GM19043 (cell line): ENCODE measurements around the gene FREM2.

Experiments used
- ATAC-seq: cut with Tn5 transposase; IDR thresholded peaks from one replicate; pipeline ENCODE4 v1.9.1; 2021; ENCODE audit warnings: low read depth; ENCODE audit not compliant: unreplicated experiment

FREM2 gene

DNA sequence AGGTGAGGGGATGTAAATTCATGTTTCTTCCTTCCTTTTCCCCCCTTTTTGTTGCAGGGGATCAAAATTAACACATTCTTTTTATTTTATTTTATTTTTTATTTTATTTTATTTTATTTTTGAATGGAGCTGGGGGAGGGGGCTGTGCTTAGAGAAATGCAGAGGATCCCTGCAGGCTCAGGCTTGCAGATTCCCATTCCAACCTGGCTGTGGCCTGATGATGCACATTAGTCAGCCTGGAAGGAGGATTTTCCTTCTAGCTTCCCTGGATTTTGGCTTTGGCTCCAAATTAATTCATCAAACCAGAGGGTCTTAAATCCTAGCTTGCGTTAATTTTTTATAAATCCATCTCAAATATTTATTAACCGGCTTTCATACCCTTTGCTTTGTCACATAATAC is 67.0 kb downstream of the FREM2 start:
- no peak for ATAC-seq

DNA sequence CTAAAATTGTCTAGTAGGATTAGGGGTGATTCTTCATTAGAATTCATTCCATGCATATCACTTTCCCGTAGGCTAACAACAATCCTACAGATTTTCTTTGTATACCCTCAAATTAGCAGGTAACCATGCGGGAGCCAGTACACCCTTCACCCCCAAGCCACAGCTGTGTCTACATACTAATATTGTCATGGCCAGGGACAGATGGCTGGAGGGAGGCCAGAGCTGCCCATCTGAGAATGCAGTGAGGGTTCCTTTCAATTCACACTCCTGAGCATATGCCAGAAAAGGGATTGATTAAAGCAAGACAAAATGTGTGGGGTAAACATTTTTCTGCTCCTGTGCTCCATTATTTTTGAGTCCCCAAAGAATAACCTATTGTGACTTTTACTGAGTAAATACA is 68.9 kb downstream of the FREM2 start:
- ATAC-seq: no peak

DNA sequence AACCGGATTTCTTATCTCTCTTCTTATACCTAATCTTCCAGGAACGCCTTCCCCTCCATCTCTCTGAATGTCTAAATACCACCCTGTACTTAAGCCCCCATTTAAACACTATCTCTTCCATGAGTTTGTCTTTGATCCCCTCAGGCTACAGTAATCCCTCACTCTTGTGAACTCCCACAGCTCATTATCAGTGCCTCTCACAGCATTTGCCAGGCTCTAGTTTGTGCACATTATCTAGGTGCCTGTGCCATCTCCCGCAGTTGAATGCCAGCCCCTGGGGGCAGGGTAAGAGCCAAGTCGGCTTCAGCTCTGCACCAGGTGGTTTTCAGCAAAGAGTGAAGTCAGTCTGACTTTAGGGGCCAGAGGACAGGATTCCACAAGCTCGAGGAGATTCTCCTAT is 71.4 kb downstream of the FREM2 start:
- no peak for ATAC-seq

DNA sequence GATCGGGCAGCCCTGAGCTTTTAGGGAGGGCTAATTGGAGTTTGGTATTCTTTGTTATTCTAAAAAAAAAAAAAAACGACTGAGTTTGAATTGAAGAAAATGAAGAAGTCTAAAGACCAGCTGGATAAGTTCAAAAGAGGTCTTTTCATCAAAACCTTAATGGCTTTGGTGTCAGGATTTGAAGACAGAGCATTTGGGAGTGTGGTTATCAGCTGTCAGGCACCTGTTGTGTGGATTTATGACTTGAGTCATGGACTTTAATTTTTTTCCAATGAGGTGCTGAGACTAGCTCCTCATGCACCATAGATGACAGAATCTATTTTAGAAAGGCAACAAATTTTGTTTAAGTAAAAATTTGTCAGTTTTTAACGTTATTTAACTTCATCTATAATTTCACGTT is 72.5 kb downstream of the FREM2 start:
- ATAC-seq: no peak

DNA sequence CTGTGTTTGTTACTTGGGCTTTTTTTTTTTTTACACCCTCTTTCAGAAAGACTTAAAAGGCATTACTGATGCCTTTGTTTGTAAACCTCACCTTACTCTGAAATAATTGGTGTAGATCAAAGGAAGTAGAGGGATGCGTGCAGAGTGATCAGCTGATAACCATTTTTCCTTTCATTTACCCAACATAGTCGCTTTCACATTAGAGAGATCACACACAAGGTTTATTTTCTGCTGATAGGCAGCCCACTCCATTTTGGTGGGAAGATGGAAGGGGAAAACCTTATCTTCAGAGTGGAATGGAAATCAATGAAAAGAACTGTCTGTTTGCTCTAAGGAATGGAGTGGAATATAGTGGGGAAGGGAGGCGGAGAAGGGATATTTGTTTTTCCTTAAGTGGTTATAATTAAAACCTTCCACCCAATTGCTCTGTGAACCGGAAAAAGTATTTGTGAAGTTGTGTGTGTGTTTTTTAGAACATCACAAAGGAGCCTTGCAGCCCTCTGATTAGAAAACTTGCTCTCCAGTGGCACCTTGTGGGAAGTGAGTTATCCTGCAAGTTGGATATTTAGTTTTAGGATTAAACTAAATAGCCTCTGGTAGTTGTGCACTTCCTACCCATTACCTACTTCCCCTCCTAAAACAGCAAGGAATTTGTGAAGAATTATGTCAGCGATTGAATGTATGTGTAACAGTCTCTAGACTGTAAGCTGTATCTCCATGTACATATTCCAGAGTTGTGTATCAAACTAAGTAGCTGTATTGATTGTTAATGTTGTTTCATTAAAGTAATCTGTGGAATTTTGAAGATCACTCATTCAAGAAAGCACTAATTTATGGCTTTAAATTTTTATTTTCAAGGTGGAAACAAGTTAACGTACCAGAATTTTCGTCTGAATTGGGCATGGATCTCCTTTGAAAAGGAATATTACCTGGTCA is 76.8 kb downstream of the FREM2 start:
- ATAC-seq: no peak

DNA sequence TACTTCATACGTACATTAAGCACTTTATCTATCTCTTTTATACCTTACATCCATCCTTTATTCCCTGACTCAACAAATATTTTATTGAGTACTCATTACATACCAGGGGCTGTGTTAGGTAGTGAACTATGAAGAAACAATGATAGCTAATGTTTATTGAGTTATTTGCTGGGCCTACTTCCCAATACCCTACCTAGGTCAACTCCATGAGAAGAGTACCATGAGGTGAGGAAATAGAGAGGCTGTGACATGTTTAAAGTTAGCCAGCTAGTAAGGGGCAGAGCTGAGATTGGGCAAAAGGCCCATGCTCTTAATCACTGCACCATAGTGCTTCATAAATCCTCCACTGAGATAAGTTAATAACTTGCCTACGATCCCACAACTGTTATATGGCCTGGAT is 79.9 kb downstream of the FREM2 start:
- no peak for ATAC-seq

DNA sequence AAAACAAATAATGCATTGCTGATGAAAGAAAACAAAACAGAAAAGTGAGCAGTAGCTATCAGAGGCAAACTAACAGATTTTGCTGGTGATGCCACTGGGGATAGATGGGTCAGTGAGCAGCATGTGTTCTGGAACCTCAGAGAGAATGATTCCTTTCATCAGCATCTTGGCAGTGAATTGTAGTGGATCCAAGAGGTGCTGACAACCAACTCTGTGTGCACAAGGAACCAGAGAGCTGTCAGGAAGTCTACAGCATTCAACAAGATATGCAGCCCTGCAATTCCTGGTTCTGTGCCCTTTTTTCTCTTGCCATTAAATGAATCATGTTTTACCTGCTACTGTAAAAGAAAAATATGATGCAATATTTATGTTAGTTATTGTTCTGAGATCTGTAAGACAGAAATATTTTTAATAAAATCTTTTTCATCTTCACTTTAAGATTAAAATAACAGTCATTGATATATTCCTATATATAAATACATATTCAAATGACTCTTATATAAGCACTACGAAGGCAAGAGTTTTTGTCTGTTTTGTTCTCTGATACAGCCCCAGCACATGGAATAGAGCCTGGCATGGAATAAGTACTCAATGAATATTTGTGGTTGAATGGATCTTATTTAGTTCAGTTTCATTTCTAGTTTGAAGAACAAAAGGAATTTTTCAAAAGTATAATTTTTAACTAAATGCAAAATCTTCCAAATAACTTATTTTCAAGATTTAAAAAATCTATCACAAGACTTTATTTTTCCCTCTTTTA is 80.8 kb downstream of the FREM2 start:
- no peak for ATAC-seq

DNA sequence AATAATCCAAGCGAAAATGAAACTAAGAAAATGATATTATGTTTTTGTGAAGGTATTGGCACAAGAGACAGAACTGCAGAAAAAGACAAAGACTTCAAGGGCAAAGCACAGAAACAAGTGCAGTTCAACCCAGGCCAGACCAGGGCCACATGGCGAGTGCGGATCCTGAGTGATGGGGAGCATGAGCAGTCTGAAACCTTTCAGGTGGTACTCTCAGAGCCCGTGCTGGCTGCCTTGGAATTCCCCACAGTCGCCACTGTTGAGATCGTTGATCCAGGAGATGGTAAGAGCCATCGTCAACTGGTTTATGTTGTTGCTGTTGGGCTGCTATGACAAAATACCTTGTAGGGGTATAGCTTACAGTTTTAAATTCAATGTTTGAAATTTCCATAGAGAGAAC is 82.6 kb downstream of the FREM2 start:
- ATAC-seq: no peak

DNA sequence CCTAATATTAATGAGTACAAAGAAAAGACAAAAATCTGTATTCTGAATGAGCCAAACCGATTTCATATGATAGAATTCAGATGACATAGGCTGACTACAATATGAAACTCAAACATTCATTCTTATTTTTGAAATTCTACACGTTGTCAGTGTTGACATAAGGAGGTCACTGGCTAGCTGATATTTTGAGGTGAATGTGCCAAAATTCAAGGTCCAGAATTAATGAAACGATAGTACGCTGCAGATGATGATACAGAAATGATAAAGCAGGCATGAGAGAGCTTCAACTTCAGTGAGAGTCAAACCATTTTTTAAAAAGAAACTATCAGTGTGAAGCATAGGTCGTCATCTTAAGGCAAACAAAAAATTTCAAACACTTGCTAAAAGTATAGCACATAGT is 88.2 kb downstream of the FREM2 start:
- no peak for ATAC-seq

DNA sequence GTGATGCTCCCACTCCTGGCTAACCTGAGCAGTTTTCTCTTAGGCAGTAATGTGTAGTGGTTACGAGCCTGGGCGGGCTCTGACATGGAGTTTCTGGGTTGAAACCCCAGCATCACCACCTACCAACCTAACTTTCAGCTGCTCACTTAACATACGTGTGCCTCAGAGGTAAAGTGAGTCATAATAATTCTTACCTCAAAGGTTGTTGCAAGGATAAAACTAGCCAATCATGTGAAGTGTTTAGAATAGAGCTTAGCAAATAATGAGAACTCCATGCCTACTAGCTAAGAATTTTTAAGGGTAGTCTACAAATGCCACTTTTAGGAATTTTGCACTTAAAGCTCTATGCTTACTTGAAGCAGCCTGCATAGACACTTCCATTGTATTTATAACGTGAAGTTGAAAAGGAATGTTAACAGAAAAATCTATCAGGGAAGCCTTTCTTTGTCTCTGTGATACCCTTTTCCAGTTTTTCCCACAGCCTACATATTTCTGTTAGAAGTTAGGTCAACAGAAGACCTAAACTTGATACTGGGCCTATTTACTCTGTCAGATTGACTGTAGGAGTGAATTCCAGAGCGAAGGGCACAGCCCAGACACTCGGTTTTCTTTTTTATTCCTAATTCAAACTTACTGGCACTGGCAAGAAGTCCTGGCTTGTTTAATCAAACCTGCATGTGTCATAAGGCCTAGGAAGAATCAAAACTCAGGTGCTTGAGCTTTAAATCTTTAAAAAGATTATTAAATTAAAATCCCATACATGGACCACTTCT is 90.7 kb downstream of the FREM2 start:
- ATAC-seq: no peak

DNA sequence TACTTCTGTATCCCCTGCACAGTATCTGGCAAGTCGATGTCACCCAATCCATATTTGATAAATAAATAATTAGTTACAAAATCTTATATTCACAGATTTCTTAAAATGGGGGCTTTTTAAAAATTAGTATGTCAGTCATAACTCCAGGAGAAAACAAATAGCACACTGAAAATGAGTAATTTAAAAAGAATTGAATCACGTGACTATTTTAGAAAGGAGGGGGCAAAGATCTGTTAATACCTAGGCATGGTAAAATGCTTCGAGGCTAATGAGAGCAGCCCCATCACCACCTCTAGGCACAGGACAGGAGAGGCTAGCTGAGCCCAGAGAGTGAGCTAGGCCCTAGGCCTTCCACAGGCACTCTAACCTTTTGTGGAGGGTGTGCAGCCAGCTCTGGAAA is 94.7 kb downstream of the FREM2 start:
- no peak for ATAC-seq

DNA sequence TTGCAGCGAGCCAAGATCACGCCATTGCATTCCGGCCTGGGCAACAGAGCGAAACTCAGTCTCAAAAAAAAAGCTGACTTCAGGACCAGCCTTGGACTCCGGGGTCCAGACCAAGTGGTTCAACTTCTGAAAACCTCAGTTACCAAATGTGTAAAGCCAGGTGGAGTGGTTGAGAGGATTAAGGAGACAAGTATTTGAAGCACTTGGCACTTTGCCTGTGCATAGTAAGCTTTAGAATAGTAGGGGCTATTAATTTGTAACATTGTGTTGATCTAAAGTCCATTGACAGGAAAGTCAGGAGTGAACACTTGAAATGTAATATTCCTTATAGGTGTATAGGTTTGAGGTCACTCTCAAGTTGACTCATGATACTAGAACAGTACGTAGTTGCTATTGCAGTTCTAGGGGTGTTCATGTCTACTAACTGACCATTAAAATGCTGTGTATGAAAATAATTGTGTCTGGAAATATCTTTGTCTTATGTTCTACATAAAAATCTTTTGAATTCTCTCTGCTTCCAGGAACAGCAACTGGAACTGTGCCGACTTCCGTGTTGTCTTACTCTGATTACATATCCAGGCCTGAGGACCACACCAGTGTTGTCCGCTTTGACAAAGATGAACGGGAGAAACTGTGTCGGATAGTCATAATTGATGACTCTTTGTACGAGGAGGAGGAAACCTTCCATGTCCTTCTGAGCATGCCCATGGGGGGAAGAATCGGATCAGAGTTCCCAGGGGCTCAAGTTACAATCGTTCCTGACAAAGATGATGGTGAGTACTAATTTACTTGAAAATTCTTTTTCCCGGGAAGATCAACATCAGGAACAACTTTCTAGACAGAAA is 97.4 kb downstream of the FREM2 start:
- ATAC-seq: no peak

DNA sequence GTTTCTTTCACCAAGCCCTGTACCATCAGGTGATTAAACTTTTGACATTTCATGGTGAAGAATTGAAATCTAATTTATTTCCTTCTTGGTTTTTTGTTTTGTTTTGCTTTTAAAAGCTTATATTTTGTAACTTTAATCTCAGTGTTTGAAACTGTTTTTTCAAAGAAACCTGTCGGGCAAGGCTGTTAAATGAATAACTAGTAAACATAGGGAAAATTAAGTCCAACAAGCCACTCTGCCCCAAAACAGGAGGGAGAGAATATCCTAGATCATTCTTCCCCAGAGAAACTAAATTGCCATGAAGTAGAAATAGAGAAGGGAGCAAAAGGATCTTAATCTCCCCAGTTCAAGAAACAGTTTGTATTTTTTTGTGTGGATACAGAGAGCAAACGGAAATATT is 98.2 kb downstream of the FREM2 start:
- ATAC-seq: no peak

DNA sequence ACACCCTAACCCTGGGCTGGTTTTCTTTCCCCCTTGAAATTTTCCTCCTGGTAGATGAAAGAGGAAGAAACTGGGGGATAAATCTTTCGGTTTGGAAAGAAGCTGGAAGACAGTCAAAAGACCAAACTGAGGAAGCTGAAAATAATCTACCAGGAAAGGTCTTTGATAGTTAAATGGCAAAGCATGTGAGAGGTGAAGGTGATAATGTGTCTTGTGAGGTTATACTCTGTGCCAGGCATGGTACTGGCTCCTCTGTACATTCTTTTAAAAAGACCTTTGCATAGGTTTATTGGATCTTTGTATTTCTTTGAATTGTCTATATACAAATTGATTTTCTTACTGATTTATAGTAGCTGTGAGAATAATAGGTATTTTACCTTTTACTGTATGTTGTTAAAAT is 98.6 kb downstream of the FREM2 start:
- ATAC-seq: no peak

DNA sequence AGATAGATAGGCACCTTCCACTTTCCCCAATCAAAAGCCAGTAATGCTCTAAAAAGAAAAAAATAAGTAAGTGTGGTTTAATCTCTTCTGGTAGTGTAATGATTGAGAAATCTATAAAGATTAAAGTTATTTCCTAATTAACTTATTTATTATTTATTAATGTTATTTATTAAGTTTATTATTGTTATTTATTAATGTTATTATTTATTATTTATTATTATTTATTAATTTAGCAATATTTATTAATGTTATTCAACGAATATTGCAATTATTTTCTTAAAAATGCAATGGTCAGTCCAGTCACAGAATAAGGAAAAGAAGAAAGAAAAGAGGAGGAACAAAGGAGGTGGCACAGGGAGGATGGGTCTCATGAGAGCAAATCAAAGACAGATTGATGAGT is 100.7 kb downstream of the FREM2 start:
- ATAC-seq: no peak

DNA sequence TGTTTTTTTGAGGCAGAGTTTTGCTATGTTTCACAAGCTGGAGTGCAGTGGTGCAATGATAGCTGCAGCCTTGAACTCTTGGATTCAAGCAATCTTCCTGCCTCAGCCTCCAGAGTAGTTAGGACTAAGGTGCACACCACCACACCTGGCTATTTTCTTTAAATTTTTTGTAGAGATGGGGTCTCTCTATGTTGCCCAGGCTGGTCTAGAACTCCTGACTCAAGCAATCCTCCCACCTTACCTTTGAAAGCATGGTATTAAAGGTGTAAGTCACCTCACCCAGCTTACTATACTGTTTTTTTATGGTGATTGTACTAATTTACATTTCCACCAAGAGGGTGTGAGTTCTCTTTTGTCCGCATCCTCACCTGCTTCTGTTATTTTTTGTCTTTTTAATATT is 110.0 kb downstream of the FREM2 start:
- no peak for ATAC-seq

DNA sequence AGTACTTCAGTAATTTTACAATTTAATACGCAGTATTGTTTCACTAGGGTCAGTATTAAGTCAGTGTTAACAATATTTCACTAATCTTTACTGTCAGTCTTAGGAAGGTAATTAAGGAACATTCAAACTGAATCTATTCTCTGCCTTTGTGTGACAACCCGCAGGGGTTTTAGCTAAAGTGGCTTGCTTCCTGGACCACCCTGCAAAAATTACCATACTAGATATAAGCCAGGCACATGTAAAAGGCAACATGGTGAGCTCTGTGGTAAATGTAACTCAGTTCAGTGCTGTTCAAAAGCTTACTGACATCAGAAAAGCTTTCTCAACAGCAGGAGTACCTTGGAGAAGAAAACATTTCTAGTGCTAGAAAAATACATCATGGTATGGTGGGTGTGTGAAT is 116.7 kb downstream of the FREM2 start:
- no peak for ATAC-seq

DNA sequence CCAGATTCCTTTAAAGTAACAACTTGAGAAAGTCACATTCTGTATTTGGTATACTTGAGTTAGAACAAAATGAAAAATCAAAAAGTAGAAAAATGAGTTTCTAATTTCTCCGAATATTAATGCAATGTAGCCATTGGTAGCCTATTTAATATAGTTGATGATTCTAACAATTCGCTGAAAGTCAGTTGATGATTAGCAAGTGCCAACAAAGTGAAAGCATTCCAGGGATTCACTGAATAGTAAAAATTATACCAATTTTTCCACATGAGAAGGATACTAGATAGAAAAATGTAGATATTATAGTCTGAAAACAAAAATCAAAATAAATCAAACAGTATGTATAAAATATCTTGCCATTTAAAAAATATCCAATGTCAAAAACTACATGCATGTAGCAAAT is 117.2 kb downstream of the FREM2 start:
- ATAC-seq: no peak

DNA sequence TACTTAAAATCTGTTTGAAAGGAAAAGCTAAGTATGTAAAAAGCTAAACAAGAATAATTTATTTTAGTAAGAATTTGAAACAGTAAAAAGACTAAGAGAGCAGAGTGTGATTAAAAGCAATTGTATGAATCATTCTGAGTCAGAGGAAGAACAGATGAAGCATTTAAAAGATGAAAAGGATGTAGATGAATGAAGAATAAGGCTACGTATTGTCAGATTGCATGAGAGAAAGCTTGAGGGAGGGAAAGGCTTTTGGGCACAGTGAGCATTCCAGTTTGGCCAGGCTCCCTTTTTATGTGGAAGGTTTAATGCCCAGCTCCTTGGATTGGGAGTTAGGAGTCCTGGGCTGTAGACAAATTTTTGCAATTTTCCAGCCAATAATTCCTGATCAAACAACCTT is 117.7 kb downstream of the FREM2 start:
- no peak for ATAC-seq

DNA sequence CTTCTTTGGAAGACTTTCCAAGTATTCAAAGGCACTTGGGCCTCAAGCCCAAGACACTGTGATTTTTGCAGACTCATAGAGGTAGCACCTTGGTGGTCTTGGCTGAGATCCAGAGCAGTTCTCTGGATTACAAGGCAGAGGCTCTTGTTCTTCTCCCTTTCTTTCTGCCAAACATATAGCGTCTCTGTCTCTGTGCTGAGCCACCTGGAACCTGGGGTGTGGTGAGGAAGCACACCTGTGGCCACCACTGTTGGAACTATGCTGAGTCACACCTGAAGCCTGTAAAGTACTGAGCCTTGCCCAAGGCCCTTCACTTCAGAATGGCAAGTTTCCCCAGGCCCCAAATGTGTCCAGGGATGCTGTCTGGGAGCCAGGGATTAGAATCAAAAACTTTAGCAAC is 127.5 kb downstream of the FREM2 start:
- ATAC-seq: no peak
